ENCODE measurements around the gene BMPER.

DNA sequence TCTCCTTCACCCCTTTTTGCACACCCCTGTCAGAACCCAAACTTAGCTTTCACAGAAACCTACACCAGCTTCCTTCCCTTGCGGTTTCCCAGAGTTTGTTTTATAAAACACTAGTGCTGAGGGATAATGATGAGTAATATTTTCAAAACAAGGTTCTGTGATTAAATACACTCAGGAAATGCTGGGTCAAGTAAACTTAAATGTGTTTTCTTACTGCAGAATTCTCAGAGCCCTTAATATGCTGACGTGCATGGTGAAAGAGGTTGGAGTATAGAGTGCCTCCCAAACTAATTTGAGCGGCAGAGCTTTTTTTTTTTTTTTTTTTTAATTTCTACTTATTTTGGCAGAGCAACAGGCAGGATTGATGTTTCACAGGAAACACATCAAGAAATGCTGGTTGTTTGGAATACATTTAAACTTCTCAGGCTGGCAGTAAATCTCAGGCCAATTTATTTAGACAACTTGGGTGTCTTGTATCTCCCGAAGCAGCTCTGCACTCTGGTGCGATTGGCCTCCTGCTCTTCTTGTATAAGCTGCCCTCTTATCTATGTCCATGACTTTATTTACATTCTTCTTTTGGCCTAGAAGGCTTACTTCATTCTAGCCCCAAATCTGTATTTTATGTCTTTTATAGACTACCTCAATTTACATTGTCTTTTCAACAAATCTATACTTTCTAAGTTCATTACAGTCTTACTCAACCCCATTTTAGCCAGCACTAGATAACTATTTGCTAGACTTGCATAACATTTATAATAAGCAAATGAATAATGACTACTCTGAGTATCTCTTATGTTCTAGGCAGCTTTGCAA is 165.4 kb downstream of the BMPER start:
- TF ChIP-seq ARNTL (CRISPR knock-in tag; IDR thresholded peaks at IDR 0.05; ENCODE audit: borderline replicate concordance, low read depth), result no peak
- TF ChIP-seq, protein P1, sequence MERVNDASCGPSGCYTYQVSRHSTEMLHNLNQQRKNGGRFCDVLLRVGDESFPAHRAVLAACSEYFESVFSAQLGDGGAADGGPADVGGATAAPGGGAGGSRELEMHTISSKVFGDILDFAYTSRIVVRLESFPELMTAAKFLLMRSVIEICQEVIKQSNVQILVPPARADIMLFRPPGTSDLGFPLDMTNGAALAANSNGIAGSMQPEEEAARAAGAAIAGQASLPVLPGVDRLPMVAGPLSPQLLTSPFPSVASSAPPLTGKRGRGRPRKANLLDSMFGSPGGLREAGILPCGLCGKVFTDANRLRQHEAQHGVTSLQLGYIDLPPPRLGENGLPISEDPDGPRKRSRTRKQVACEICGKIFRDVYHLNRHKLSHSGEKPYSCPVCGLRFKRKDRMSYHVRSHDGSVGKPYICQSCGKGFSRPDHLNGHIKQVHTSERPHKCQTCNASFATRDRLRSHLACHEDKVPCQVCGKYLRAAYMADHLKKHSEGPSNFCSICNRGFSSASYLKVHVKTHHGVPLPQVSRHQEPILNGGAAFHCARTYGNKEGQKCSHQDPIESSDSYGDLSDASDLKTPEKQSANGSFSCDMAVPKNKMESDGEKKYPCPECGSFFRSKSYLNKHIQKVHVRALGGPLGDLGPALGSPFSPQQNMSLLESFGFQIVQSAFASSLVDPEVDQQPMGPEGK (CRISPR knock-in tag; IDR thresholded peaks at IDR 0.05; ENCODE audit: borderline replicate concordance), result no peak
- no peak for TF ChIP-seq TCF4 (CRISPR knock-in tag; IDR thresholded peaks at IDR 0.05; ENCODE audit: borderline replicate concordance)
- no peak for TF ChIP-seq TOX (CRISPR knock-in tag; IDR thresholded peaks at IDR 0.05; ENCODE audit: borderline replicate concordance)
- TF ChIP-seq ZNF70 (CRISPR knock-in tag; IDR thresholded peaks at IDR 0.05), result no peak
- no peak for TF ChIP-seq GLIS3 (CRISPR knock-in tag; IDR thresholded peaks at IDR 0.05)
- TF ChIP-seq, protein P2, sequence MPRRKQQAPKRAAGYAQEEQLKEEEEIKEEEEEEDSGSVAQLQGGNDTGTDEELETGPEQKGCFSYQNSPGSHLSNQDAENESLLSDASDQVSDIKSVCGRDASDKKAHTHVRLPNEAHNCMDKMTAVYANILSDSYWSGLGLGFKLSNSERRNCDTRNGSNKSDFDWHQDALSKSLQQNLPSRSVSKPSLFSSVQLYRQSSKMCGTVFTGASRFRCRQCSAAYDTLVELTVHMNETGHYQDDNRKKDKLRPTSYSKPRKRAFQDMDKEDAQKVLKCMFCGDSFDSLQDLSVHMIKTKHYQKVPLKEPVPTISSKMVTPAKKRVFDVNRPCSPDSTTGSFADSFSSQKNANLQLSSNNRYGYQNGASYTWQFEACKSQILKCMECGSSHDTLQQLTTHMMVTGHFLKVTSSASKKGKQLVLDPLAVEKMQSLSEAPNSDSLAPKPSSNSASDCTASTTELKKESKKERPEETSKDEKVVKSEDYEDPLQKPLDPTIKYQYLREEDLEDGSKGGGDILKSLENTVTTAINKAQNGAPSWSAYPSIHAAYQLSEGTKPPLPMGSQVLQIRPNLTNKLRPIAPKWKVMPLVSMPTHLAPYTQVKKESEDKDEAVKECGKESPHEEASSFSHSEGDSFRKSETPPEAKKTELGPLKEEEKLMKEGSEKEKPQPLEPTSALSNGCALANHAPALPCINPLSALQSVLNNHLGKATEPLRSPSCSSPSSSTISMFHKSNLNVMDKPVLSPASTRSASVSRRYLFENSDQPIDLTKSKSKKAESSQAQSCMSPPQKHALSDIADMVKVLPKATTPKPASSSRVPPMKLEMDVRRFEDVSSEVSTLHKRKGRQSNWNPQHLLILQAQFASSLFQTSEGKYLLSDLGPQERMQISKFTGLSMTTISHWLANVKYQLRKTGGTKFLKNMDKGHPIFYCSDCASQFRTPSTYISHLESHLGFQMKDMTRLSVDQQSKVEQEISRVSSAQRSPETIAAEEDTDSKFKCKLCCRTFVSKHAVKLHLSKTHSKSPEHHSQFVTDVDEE (CRISPR knock-in tag; IDR thresholded peaks at IDR 0.05), result no peak
- TF ChIP-seq ZNF8 (CRISPR knock-in tag; IDR thresholded peaks at IDR 0.05), result no peak
- no peak for TF ChIP-seq SNAI2 (CRISPR knock-in tag; IDR thresholded peaks at IDR 0.05)
- TF ChIP-seq ZFP3 (CRISPR knock-in tag; IDR thresholded peaks at IDR 0.05), result no peak

All from SK-N-SH treated with all-trans-retinoic acid at 6 μM for 48 hours (cell line).